IPS DF 6.9 (cell line): ENCODE results near the gene TOGARAM2.

ENCODE experiments used
- DNase-seq: peaks from one replicate; pipeline ENCODE4 v3.0.0-alpha.2; 2013; ENCODE audit warnings: low read depth, low spot score
- H3K27ac ChIP-seq: one replicate; pipeline ENCODE4 v1.5.1; 2013; ENCODE audit warnings: low read length, control low read depth
- H3K27me3 ChIP-seq: 2 replicates; pipeline ENCODE4 v1.6.1; 2013; ENCODE audit warnings: mild to moderate bottlenecking, low read length; ENCODE audit not compliant: control insufficient read depth, insufficient read depth
- H3K36me3 ChIP-seq: 2 replicates; pipeline ENCODE4 v1.6.1; 2013; ENCODE audit warnings: low read length; ENCODE audit not compliant: control insufficient read depth, insufficient read depth
- H3K4me1 ChIP-seq: 2 replicates; pipeline ENCODE4 v1.6.1; 2013; ENCODE audit warnings: low read length; ENCODE audit not compliant: control insufficient read depth, insufficient read depth
- H3K4me3 ChIP-seq: 2 replicates; pipeline ENCODE4 v1.5.1; 2013; ENCODE audit warnings: mild to moderate bottlenecking, low read length
- H3K9me3 ChIP-seq: 2 replicates; pipeline ENCODE4 v1.6.1; 2013; ENCODE audit warnings: low read length, inconsistent platforms; ENCODE audit not compliant: control insufficient read depth, insufficient read depth
- WGBS: extraction: QIAGEN DNeasy Blood & Tissue Kit; methylation state at CpG from one replicate; pipeline ENCODE4 v1.1.7; 2013; ENCODE audit warnings: mixed read lengths, missing lambda C conversion rate; ENCODE audit not compliant: insufficient read length, insufficient coverage; 5-methylcytosine and 5-hydroxymethylcytosine counted together

The TOGARAM2 gene

GRCh38 chr2:28981016-28981441 is at the start of gene TOGARAM2:
TSS of gene TOGARAM2 (plus strand) at chr2:28981298. CDS start at chr2:28994835, 13,537 bp downstream.
- no peaks in the 10 kb centered on the region for H3K36me3 ChIP-seq
- WGBS = no CpG with 5 or more reads among the region's 10 CpGs
- H3K27me3 ChIP-seq = no peaks in the 10 kb centered on the region
- DNase-seq = no peak
- H3K4me1 ChIP-seq = no peaks in the 10 kb centered on the region
- H3K27ac ChIP-seq = no peak within 1 kb of the TSS
- H3K4me3 ChIP-seq = no peak within 1 kb of the TSS
- no peaks in the 10 kb centered on the region for H3K9me3 ChIP-seq

GRCh38 chr2:28934769-28935168 is 46.3 kb upstream of the TOGARAM2 start:
- Histone ChIP-seq H3K4me1 (no peaks in the 10 kb centered on the region), H3K27me3 (no peaks in the 10 kb centered on the region), H3K4me3 (no peak overlapping the region), H3K36me3 (peaks cover 9% of the 10 kb centered on the region; the same call in 1 of the 2 replicates), H3K9me3 (no peaks in the 10 kb centered on the region), H3K27ac (no peak overlapping the region)
- WGBS = no CpG with 5 or more reads among the region's 2 CpGs
- DNase-seq = no peak

- Histone ChIP-seq H3K36me3 (peaks cover 19% of the 10 kb centered on the region; the same call in 1 of the 2 replicates), H3K9me3 (no peaks in the 10 kb centered on the region), H3K4me3 (no peak overlapping the region), H3K27ac (no peak overlapping the region), H3K27me3 (no peaks in the 10 kb centered on the region), H3K4me1 (no peaks in the 10 kb centered on the region)
- no CpG with 5 or more reads among the region's 3 CpGs for WGBS
- DNase-seq = no peak
Measured at GRCh38 chr2:28941008-28941407, 40.1 kb upstream of the TOGARAM2 start.

- Histone ChIP-seq H3K27me3 (no peaks in the 10 kb centered on the region), H3K9me3 (peaks cover 4% of the 10 kb centered on the region), H3K4me3 (no peak overlapping the region), H3K4me1 (no peaks in the 10 kb centered on the region), H3K27ac (no peak overlapping the region), H3K36me3 (peaks cover 32% of the 10 kb centered on the region; the same call in 1 of the 2 replicates)
- no peak for DNase-seq
- no CpG with 5 or more reads among the region's 14 CpGs for WGBS
Measured at GRCh38 chr2:28944535-28945248, 36.4 kb upstream of the TOGARAM2 start.

DNA sequence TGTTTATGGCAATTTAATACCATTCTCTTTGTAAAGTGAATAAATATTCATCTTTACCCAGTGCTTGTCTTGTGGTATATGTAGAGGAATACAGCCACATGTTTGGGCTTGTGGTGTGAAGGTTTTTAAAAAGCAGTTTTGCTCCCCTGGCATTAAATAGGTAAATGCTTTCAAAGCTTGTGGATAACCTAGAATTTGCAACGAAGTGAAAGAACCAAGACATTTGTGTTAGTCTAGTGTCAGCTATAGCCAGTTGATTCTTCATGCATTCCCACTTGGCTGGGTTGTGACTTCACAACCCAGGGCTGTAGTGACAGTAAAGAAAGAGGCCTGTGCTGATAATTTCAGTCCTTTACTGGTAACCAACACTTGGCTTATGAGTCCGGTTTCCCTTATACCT is 32.9 kb upstream of the TOGARAM2 start:
- Histone ChIP-seq H3K9me3 (peaks cover 4% of the 10 kb centered on the region), H3K36me3 (peaks cover 23% of the 10 kb centered on the region; the same call in 1 of the 2 replicates), H3K27me3 (no peaks in the 10 kb centered on the region), H3K4me1 (peaks cover 2% of the 10 kb centered on the region; the same call in 1 of the 2 replicates), H3K27ac (no peak overlapping the region), H3K4me3 (no peak overlapping the region)
- WGBS = no CpG with 5 or more reads among the region's 2 CpGs
- DNase-seq = no peak

- no peak for DNase-seq
- H3K27me3 ChIP-seq = no peaks in the 10 kb centered on the region
- no CpG with 5 or more reads among the region's 1 CpG for WGBS
- H3K4me1 ChIP-seq = peaks cover 2% of the 10 kb centered on the region; the same call in 1 of the 2 replicates
- no peak overlapping the region for H3K27ac ChIP-seq
- no peak overlapping the region for H3K4me3 ChIP-seq
- H3K9me3 ChIP-seq = peaks cover 4% of the 10 kb centered on the region
- H3K36me3 ChIP-seq = peaks cover 18% of the 10 kb centered on the region; the same call in 1 of the 2 replicates
Measured at GRCh38 chr2:28949190-28949589, 31.9 kb upstream of the TOGARAM2 start.

DNA sequence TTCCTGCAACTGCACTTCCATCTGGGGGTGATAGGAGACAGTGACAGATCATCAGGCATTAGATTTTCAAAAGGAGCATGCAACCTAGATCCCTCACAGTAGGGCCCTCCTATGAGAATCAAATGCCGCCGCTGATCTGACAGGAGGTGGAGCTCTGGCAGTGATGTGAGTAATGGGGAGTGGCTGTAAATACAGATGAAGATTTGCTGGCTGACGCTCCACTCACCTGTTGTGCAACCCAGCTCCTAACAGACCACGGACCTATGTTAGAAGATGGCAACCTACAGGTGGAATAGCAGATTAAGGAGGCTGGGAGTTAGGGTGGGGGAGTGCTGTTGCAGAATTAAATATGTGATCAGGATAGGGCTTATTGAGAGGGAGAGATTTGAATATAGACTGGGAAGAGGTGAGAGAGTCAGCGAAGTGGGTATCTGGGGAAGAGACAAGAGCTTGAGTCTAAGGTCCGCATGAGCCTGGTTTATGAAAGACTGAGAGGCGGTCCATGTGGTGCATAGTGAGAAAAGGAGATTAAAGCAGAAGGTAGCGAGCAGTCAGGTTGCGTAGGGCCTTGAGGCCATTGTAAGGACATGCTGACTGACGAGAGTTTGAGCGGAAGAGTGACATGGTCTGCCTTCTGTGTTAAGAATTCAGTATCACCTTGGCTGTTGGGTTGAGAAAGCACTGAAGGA is 31.3 kb upstream of the TOGARAM2 start:
- no peak overlapping the region for H3K27ac ChIP-seq
- no peak for DNase-seq
- peaks cover 15% of the 10 kb centered on the region; the same call in 1 of the 2 replicates for H3K36me3 ChIP-seq
- no peaks in the 10 kb centered on the region for H3K27me3 ChIP-seq
- H3K4me3 ChIP-seq = no peak overlapping the region
- H3K4me1 ChIP-seq = peaks cover 2% of the 10 kb centered on the region; the same call in 1 of the 2 replicates
- no CpG with 5 or more reads among the region's 11 CpGs for WGBS
- peaks cover 4% of the 10 kb centered on the region for H3K9me3 ChIP-seq

GRCh38 chr2:28950941-28951630 is 30.0 kb upstream of the TOGARAM2 start:
- Histone ChIP-seq H3K27ac (no peak overlapping the region), H3K9me3 (peaks cover 4% of the 10 kb centered on the region), H3K4me3 (no peak overlapping the region), H3K4me1 (peaks cover 2% of the 10 kb centered on the region), H3K27me3 (no peaks in the 10 kb centered on the region), H3K36me3 (peaks cover 12% of the 10 kb centered on the region; the same call in 1 of the 2 replicates)
- WGBS = no CpG with 5 or more reads among the region's 12 CpGs
- DNase-seq = no peak

DNA sequence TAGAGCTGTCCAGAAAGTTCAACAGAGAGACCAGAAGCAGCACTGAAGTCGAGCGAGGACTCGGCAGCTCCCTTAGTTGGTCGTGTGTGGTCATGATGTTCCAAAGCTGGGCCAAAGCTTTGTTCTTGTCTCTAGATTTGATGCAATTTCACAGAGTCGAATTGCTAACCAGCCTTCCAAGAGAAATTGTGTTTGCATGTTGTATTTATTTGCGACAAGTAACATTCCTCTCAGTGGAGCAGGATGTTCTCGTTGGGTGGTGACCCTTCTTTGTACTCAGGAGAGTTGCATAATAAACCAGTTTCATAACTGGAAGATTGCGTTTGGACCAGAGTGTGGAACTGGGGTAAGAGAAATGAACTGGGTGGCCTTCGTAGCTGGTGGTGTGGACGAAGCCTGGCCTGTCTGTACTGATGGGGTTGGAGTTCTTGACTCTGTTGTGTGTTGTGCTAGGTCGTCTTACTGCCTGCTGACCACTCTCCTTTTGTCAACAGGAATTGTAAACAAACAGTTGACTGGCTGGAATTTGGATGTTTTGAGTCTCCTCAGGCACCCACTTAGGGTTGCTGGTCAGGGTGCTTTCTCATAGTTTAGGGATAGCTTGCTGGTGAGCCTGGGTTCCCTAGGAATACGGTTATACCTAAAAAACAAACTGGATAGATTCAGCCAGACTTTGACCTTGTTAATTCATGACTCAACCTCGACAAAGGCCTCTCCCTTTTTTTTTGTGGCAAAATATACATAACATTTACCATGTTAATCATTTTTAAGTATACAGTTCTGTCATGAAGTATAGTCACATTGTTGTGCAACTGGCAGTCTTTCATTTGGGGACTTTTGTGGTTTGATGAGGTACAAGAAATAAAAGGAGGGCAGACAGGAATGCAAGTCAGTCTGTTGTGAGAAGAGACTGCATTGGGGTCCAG is 28.9 kb upstream of the TOGARAM2 start:
- Histone ChIP-seq H3K36me3 (peaks cover 6% of the 10 kb centered on the region; the same call in 1 of the 2 replicates), H3K27ac (no peak overlapping the region), H3K9me3 (peaks cover 4% of the 10 kb centered on the region), H3K4me3 (no peak overlapping the region), H3K27me3 (no peaks in the 10 kb centered on the region), H3K4me1 (peaks cover 2% of the 10 kb centered on the region)
- DNase-seq = no peak
- WGBS = no CpG with 5 or more reads among the region's 13 CpGs
